Activated CD4-positive, alpha-beta T cell treated with anti-CD3 and anti-CD28 coated beads, Interleukin-2, amount 50 U/mL, for 16 hours (primary cell): ENCODE measurements around the gene KPNA2.
A peak's percentile ranks its signal among the peaks of the same experiment; 100 is the strongest.
"Not testable (repeated sequence)": the region's sequence is repeated elsewhere in the genome, so short reads cannot be mapped to it uniquely, and the experiment has no call there.

Experiments
- DNase-seq: peaks from one replicate; pipeline ENCODE4 v3.0.0-alpha.2; 2020

KPNA2 gene

GRCh38 chr17:68020409-68020756 is 15.2 kb upstream of the KPNA2 start:
- DNase-seq = no peak

DNA sequence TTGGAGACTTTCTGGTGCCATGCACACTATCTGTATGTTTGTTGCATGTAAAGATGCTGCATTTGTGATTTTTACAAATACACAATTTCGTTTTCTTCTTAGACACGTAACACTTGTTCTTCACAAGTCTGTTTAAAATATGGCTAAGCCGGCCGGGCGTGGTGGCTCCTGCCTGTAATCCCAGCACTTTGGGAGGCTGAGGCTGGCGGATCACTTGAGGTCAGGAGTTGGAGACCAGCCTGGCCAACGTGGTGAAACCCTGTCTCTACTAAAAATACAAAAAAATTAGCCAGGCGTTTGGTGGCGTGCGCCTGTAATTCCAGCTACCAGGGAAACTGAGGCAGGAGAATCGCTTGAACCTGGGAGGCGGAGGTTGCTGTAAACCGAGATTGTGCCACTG is 14.7 kb upstream of the KPNA2 start:
- not testable (repeated sequence) for DNase-seq

GRCh38 chr17:68021963-68022362 is 13.6 kb upstream of the KPNA2 start:
- no peak for DNase-seq

DNA sequence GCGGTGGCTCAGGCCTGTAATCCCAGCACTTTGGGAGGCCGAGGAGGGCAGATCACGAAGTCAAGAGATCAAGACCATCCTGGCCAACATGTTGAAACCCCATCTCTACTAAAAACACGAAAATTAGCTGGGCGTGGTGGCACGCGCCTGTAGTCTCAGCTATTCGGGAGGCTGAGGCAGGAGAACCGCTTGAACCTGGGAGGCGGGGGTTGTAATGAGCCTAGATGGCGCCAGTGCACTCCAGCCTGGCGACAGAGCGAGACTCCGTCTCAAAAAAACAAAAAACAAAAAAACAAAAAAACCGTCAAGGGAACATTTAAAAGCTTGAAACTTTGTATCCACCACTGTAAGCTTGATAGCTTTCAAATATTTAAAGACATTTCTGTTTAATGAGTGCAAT is 13.0 kb upstream of the KPNA2 start:
- DNase-seq = not testable (repeated sequence)

- DNase-seq = no peak
These were observed 5.9 kb upstream of the KPNA2 start for GRCh38 chr17:68029512-68030215.

DNA sequence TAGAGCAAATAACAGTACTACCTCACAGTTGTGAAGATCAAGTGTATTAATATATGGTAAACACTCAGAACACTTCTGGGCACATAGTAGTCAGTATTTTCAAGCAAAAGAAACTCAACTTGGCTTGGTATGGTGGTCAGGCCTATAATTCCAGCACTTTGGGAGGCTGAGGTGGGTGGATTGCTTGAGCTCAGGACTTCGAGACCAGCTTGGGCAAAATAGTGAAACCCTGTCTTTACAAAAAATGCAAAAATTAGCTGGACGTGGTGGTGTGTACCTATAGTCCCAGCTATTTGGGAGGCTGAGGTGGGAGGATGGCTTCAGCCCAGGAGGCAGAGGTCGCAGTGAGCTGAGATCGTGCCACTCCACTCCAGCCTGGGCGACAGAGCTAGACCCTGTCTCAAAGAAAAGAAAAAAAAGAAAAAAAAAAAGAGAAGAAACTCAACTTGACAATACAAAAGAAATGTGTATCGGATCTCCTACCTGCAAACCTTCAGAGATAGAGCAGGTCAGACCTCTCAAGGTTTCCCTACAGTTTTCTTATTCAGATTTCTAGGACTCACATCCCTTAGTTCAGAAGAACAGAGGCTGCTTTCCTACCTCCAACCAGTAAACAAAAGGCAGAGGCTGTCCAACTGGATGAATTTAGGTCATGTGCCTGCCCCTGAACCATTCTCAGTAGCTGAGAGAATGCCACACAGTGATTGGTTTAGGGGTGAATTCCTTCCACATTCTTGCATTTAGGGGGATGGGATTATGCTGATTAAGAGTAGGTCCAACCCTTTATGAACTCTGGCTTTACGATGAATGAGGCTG is 1.7 kb upstream of the KPNA2 start:
- no peak for DNase-seq

- DNase-seq = no peak
These were observed 1.1 kb upstream of the KPNA2 start for GRCh38 chr17:68034452-68034776.

DNA sequence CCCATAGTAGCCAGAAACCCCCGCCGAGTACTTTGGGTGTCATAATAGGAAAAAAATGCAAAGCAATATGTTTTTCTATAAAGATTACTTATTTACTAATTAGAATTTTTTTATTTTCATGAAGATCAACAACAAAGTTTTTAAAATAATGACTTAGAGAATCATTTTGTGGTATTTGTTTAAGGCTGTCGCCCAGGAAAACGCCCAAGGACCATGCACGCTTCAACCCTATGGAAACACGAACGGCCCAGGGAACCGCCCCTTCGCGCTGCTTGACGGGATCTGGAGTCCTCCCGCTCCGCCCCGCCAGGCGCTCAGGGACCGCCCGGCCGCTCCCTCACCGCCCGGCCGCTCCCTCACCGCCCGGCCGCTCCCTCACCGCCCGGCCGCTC is 408 bp upstream of the KPNA2 start:
- no peak for DNase-seq

DNA sequence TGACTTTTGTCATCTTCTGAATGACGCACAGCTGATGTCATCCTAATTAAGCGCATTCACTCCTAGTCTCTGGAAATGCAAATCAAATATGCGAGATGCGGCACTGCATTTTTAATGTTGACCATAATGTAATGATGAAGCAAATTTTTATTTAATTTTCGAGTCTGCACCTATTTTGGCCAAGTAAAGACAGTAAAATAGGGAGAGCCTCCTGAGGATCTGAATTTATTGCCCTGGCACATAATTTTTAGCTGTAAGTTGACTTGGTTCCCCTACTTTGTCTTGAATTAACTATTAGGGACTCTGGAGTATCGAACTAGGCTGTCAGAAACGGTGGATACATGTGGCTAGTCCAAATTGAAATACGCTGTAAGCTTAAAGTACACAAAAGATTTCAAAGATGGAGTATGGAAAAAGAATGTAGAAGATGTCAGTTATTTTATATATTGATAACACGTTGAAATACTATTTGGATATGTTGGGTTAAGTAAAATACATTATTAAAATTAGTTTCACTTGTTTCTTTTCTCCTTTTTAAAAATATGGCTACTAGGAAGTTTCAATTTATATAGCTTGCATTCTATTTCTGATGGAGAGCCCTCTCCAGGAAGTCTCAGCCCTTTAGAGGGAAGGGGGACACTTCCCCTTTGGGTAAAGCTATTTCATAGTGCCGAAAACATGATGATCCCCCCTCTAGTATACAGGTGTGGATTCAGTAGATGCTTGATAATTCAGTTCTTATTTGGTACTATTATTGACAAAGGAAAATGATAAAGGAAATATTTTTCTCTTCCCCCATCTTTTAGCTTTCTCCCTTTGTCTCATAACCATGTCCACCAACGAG is 991 bp downstream of the KPNA2 start:
- no peak for DNase-seq

- DNase-seq = no peak
These were observed 11.8 kb downstream of the KPNA2 start for GRCh38 chr17:68047153-68047846.

GRCh38 chr17:68047890-68048542 is 12.5 kb downstream of the KPNA2 start:
- DNase-seq = not testable (repeated sequence)

GRCh38 chr17:68048996-68049395 is 13.5 kb downstream of the KPNA2 start:
- DNase-seq = no peak

DNA sequence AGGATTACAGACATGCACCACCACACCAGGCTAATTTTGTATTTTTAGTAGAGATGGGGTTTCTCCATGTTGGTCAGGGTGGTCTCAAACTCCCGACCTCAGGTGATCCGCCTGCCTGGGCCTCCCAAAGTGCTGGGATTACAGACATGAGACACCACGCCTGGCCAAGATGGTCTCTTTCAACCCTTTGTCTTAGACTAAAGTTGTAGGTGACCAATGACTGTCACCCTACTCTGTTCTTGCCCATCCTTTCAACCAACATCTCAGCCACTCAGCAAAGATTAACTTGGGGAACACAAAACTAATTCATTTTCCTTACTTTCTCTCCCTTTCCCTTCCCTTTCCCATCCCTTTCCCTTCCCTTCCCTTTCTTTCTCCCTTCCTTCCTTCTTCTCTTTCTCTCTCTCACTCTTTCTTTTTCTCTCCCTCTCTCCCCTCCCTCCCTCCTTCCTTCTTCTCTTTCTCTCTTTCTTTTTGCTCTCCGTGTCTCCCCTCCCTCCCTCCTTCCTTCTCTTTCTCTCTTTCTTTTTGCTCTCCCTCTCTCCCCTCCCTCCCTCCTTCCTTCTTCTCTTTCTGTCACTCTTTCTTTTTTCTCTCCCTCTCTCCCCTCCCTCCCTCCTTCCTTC is 14.4 kb downstream of the KPNA2 start:
- not testable (repeated sequence) for DNase-seq

- not testable (repeated sequence) for DNase-seq
These were observed 16.1 kb downstream of the KPNA2 start for GRCh38 chr17:68051321-68052312.

DNA sequence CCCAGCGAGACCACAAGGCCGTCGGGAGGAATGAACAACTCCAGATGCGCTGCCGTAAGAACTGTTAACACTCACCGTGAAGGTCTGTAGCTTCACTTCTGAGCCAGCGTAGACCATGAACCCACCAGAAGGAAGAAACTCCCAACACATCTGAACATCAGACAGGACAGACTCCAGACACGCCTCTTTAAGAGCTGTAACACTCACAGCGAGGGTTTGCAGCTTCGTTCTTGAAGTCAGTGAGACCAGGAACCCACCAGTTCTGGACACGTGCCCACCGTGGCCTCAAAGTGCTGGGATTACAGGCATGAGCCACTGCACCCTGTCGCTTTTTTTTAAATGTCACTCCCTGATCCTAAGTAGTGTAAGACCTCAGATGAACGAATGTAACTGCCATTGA is 17.3 kb downstream of the KPNA2 start:
- DNase-seq = no peak

DNA sequence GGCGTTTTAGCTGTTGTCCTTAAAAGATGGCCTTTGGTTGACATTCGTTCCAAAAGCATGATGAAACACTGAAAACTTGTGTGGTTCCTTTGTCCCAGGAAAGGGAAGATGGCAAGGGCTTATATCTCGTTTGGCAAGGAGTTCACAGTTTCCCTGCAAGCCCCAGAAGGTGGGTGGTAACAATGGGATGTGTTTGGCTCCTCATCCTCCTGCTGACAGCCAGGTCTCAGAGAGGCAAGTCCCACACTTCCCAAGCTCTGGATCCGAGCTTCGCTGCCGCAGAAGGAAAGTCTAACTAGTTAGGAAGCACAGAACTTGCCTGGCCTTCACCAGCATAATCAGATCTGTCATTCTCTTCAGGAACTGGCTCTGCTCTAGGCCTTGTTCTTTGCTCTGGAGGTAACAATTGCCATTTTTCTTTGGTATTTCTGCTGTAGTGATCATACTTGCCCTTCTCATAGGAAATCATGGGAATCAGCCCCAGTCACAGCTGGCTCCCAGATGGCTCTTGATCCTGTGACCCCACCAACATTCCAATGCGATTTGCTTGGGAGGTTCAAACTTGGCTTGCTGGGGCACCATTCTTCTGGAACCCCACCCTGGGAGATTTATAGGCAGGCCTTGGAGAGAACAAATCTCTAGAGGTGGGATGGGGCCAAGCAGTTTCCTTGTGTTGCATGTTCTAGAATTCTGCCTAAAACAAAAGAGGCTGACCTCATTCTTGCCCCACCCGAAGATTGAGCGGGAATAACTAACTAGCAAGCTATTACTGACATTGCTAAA is 17.9 kb downstream of the KPNA2 start:
- DNase-seq = no peak

DNA sequence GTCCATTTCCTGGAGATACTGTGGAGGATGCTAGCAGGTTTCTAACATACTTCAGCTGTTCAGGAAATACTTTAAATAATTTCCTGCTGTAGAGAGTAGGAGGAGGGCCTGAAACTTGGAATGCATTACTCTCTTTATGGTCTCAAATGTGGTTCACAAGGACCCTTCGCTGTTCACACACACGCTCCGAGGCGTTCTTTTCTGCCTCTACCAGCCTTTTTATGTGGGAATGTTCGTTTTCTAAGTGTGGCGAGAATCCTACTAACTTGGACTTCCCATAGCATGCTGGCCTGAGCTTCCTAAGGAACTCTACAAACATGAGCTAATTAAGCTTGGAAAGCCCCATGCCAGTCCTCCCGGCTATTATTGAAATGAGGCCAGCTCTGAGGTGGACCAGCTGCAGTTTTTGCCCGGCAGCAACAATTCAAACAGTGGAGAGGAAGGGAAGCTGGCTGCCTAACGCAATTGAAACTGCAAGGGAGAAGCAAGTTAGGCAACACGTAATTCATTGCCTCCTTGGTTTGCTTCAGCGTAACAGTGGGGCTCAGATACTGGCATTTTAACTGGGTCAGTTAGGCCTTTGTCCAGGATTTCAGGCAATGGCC is 18.9 kb downstream of the KPNA2 start:
- no peak for DNase-seq

- DNase-seq = peak; percentile 23
These were observed 22.0 kb downstream of the KPNA2 start for GRCh38 chr17:68057531-68057952.

DNA sequence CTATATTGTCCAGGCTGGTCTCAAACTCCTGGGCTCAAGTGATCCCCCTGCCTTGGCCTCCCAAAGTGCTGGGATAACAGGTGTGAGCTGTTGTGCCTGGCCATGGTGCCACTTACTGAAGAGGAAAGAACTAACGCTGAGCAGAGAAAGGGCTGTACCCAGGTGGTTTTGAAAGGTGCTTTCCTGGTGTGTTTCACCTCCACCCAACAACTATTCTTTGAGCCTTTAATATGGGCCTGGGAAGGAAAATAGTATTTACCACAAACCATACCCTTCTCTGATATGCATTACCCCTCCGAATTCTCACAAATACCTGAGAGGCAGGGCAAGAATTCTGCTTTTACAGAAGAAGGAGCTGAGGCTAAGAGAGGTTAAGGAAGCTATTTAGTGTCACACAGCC is 24.8 kb downstream of the KPNA2 start:
- no peak for DNase-seq
